DLD1 (cell line): ENCODE results near the gene RP2.

Experiments used
- in situ Hi-C: cut with HindIII; loops from 2 replicates; pipeline ENCODE4 v1.10.0; 2017; ENCODE audit warnings: low sequenced_read_pairs

RP2 gene

GRCh38 chrX:46917622-46918021, 80.8 kb downstream of the RP2 start:
- in situ Hi-C loops = no loop called here

- in situ Hi-C loops = no loop called here
These were observed 81.6 kb downstream of the RP2 start for GRCh38 chrX:46918434-46918833.

- in situ Hi-C loops = no loop called here
These were observed 83.4 kb downstream of the RP2 start for GRCh38 chrX:46920235-46920634.

DNA sequence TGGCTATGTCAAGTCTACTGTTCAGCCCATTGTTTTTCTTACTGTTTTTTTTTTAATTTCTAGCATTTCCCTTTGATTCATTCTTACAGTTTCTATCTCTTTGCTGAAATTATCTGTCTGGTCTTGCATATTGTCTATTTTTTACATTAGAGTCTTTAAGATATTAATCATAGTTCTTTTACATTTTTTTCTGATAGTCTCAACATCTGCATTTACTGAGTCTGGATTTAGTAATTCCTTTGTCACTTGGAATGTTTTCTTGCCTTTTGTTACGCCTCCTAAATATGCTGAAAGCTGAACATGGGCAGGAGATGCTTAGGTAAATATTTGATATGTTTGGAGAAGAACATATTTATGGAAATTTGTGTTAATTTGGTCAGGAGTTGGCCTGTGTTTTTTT, 85.8 kb downstream of the RP2 start:
- in situ Hi-C loops = no loop called here

DNA sequence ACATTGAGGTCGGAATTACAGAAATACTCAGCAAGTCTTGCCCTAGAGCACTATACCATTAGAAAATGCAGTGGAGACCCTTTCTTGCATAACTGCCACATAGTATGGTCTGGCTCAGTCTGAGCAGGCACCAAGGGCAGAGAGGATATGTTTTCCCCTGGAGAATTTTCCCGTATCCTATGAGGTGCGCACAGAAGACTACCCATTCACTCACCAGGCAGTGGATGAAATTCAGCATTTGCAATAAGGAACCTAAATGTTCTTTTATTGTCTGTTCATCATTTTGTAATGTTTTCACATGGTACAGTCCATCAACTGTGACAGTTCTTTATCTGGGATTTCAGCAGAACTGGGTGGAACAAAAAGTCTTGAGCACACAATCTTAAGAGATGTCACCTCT, 90.9 kb downstream of the RP2 start:
- in situ Hi-C loops = no loop called here

GRCh38 chrX:46929439-46930261, 92.8 kb downstream of the RP2 start:
- in situ Hi-C loops = no loop called here
